MCF 10A (cell line): Measurements from ENCODE around the gene ISLR2. TPM values are rescaled to one million over a fixed set of nuclear protein-coding genes. Genes with fewer than 3 reads are reported as not detected.
"Not testable (repeated sequence)": the region's sequence is repeated elsewhere in the genome, so short reads cannot be mapped to it uniquely, and the experiment has no call there.

Source experiments
- BruUV-seq: library from RNA; stranded (reverse); fragments of 400-500 nt; replicated peaks from 2 replicates; lab custom pipeline; 2021; lab: Mats Ljungman, UMichigan
- CTCF ChIA-PET: fragments of 300-600 bp; sonication (Branson Sonifier 250); formaldehyde crosslinking; extraction: SDS; loops from one replicate; lab custom pipeline; 2021; ENCODE audit warnings: antibody characterized with exemption, inconsistent platforms; lab: Yijun Ruan, JAX
- POLR2A ChIA-PET: fragments of 300-600, 350-650 bp; sonication (Branson Sonifier 250); formaldehyde crosslinking; extraction: SDS; loops from one replicate; lab custom pipeline; 2020; ENCODE audit warnings: antibody characterized with exemption, inconsistent platforms; lab: Yijun Ruan, JAX
- DNase-seq: peaks from one replicate; pipeline ENCODE4 v3.0.0-alpha.2; 2018; ENCODE audit not compliant: unreplicated experiment
- H3K27ac Mint-ChIP-seq: one replicate; pipeline ENCODE4 v1.8.0; 2022; ENCODE audit warnings: mild to moderate bottlenecking, low read depth, mixed read lengths; ENCODE audit not compliant: unreplicated experiment
- H3K27me3 Mint-ChIP-seq: one replicate; pipeline ENCODE4 v1.8.0; 2022; ENCODE audit warnings: mixed read lengths; ENCODE audit not compliant: insufficient read depth, unreplicated experiment
- H3K36me3 Mint-ChIP-seq: one replicate; pipeline ENCODE4 v1.8.0; 2022; ENCODE audit warnings: mild to moderate bottlenecking, moderate library complexity, mixed read lengths; ENCODE audit not compliant: insufficient read depth, unreplicated experiment
- H3K4me1 Mint-ChIP-seq: one replicate; pipeline ENCODE4 v1.8.0; 2022; ENCODE audit warnings: mixed read lengths; ENCODE audit not compliant: insufficient read depth, unreplicated experiment
- H3K4me3 Mint-ChIP-seq: one replicate; pipeline ENCODE4 v1.8.0; 2022; ENCODE audit warnings: mild to moderate bottlenecking, moderate library complexity, mixed read lengths; ENCODE audit not compliant: unreplicated experiment
- H3K9me3 Mint-ChIP-seq: one replicate; pipeline ENCODE4 v1.8.0; 2022; ENCODE audit warnings: mixed read lengths; ENCODE audit not compliant: unreplicated experiment
- intact Hi-C: fragments of 100-400 bp; cut with micrococcal nuclease; formaldehyde crosslinking; loops from 2 replicates; pipeline ENCODE4 v1.14.1; 2022
- total RNA-seq: library from RNA; stranded (reverse); gene quantifications from 2 replicates; pipeline ENCODE4 v1.2.3, GENCODE V29; 2022
- TF ChIP-seq, protein P1 (sequence below): fragments of 200-600 bp; IDR thresholded peaks from one replicate; pipeline ENCODE4 v1.8.0; 2022; ENCODE audit warnings: antibody characterized with exemption, mild to moderate bottlenecking; ENCODE audit not compliant: unreplicated experiment

Gene ISLR2
- total RNA-seq, 1 experiment from 2014 or later = not detected

- ChIA-PET POLR2A (interaction anchor here (0.7 kb wide), 1 partner anchor 1806 kb away, joined by 3 read pairs; no protein-coding TSS in a partner anchor), CTCF (interaction anchor here (0.5 kb wide), 1 partner anchor 275 kb away, joined by 3 read pairs; no protein-coding TSS in a partner anchor)
- H3K27me3 Mint-ChIP-seq = peaks cover 41% of the 10 kb centered on the region
- intact Hi-C loops = no loop called here
- no peak for DNase-seq
- no peaks in the 10 kb centered on the region for H3K9me3 Mint-ChIP-seq
- TF ChIP-seq, protein P1, sequence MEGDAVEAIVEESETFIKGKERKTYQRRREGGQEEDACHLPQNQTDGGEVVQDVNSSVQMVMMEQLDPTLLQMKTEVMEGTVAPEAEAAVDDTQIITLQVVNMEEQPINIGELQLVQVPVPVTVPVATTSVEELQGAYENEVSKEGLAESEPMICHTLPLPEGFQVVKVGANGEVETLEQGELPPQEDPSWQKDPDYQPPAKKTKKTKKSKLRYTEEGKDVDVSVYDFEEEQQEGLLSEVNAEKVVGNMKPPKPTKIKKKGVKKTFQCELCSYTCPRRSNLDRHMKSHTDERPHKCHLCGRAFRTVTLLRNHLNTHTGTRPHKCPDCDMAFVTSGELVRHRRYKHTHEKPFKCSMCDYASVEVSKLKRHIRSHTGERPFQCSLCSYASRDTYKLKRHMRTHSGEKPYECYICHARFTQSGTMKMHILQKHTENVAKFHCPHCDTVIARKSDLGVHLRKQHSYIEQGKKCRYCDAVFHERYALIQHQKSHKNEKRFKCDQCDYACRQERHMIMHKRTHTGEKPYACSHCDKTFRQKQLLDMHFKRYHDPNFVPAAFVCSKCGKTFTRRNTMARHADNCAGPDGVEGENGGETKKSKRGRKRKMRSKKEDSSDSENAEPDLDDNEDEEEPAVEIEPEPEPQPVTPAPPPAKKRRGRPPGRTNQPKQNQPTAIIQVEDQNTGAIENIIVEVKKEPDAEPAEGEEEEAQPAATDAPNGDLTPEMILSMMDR = no peak
- H3K36me3 Mint-ChIP-seq = no peaks in the 10 kb centered on the region
- no peak overlapping the region for H3K4me3 Mint-ChIP-seq
- H3K27ac Mint-ChIP-seq = no peak overlapping the region
- BruUV-seq = no TSS peak
- H3K4me1 Mint-ChIP-seq = no peaks in the 10 kb centered on the region
These were observed 29.4 kb downstream of the ISLR2 start for GRCh38 chr15:74159773-74160172.

DNA sequence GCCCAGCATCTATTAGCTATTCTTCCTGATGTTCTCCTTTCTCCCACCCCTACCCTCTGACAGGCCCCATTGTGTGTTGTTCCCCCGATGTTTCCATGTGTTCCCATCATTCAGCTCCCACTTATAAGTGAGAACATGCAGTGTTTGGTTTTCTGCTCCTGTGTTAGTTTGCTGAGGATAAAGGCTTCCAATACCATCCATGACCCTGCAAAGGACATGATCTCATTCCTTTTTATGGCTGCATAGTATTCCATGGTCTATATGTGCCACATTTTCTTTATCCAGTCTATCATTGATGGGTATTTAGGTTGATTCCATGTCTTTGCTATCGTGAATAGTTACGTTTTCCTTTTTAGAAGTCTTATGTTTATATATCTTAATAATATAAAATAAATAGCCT lies 30.0 kb downstream of the ISLR2 start:
- H3K4me1 Mint-ChIP-seq, H3K27ac Mint-ChIP-seq, H3K4me3 Mint-ChIP-seq, intact Hi-C loops, H3K9me3 Mint-ChIP-seq, BruUV-seq, POLR2A ChIA-PET, DNase-seq, H3K36me3 Mint-ChIP-seq: not testable (repeated sequence)
- H3K27me3 Mint-ChIP-seq = peaks cover 47% of the 10 kb centered on the region
- CTCF ChIA-PET = interaction anchor here (0.5 kb wide), 1 partner anchor 275 kb away, joined by 3 read pairs; no protein-coding TSS in a partner anchor

GRCh38 chr15:74162195-74162536 lies 31.8 kb downstream of the ISLR2 start:
- H3K4me3 Mint-ChIP-seq, H3K9me3 Mint-ChIP-seq, CTCF ChIA-PET, BruUV-seq, POLR2A ChIA-PET, intact Hi-C loops, H3K4me1 Mint-ChIP-seq, H3K36me3 Mint-ChIP-seq, DNase-seq, H3K27ac Mint-ChIP-seq: not testable (repeated sequence)
- H3K27me3 Mint-ChIP-seq = peaks cover 49% of the 10 kb centered on the region

DNA sequence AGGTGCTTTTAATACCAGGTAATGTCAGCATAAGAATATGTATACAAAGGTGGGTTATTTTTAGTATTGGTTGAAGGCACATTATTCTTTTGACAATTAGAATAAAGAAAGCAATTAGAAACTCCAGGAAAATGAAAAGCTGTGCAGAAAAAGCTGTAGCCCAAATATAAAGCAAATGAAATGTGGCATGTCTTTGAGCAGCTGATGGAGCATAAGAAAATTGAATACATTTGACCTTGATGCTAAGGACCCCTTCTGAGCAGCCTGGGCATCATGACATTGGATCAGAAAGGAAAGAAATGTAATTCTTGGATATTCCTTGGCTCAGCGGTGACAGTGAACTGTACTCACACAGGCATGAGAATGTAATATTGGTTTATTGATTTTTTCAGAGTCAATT lies 35.1 kb downstream of the ISLR2 start:
- intact Hi-C loops = no loop called here
- CTCF ChIA-PET = interaction anchor here (0.7 to 0.8 kb wide), 2 partner anchors 20 to 142 kb away, joined by 3 to 4 read pairs; no protein-coding TSS in a partner anchor
- H3K4me1 Mint-ChIP-seq = no peaks in the 10 kb centered on the region

GRCh38 chr15:74167891-74168331 lies 37.5 kb downstream of the ISLR2 start:
- Mint-ChIP-seq H3K4me1 (no peaks in the 10 kb centered on the region), H3K27ac (no peak overlapping the region), H3K27me3 (peaks cover 40% of the 10 kb centered on the region), H3K4me3 (no peak overlapping the region), H3K9me3 (no peaks in the 10 kb centered on the region), H3K36me3 (no peaks in the 10 kb centered on the region)
- POLR2A ChIA-PET = no interaction called here
- DNase-seq = no peak
- intact Hi-C loops = no loop called here
- TF ChIP-seq, protein P1 = no peak
- CTCF ChIA-PET = no interaction called here
- no TSS peak for BruUV-seq

More for the DNA sequence above, 35.1 kb downstream of the ISLR2 start:
- no peak overlapping the region for H3K4me3 Mint-ChIP-seq
- H3K27me3 Mint-ChIP-seq = peaks cover 47% of the 10 kb centered on the region
- H3K36me3 Mint-ChIP-seq = no peaks in the 10 kb centered on the region
- no TSS peak for BruUV-seq
- DNase-seq = no peak
- TF ChIP-seq, protein P1 = no peak
- H3K9me3 Mint-ChIP-seq = no peaks in the 10 kb centered on the region
- no peak overlapping the region for H3K27ac Mint-ChIP-seq
- POLR2A ChIA-PET = no interaction called here
